ENCODE results near the gene GPR84. TPM values are rescaled to one million over a fixed set of nuclear protein-coding genes. Genes with fewer than 3 reads are reported as not detected.

Gene GPR84
- total and polyA plus RNA-seq, 4 experiments from 2014 or later: 0.36 TPM; not detected in 3

DNA sequence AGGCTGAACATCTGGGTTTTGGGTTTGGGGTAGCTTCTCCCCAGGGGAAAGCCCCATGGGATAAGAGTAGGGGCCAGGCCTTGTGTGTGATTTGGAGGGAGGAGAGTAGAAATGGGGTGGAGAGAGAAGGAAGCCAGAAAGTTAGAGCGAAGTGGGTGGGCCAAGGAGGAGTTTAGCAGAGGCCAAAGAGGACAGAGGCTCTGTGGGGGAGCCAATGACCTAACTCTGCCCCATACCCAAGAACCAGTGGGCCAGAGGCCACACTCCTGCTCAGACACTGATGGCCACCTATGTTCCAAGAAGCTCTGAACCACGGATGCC lies 10.9 kb upstream of the GPR84 start:
- no peak overlapping the region for H3K4me3 ChIP-seq (ENCODE audit: low read length in 2 of 2)

DNA sequence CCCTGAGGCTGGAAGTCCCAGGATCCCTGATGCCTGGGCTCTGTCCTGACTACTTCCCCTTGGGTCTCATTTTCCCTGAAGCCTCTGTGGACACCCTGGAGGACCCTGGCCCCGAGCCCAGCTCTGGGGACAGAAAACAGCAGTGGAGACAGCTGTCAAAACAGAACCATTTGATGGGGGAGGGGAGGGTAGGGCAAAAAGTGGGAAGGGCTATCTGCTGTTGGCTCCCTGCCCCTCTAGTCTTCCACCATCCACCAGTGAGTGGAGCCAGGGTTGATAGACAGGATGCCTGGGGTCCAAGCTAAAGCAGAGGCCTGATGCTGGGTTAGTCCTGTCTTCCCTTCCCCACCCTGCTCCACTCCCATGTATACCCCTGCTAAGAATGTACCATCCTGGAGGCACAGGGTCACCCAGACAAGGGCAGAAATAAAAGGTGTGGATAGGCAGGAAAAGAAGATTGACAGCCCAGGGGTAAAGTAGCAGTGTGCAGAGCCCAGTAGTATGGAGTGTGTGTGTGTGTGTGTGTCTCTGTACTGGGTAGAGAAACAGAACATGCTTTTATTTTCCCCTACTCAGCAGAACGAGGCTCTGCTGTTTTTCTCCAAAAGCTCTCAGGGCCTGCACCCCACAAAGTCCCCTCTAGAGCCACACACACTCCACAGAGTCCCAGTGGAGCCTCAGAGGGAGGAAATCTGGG lies 10.4 kb upstream of the GPR84 start:
- CTCF ChIA-PET (ENCODE audit: partially characterized antibody): interaction anchor here (1.1 to 1.9 kb wide), 4 partner anchors 38 to 124 kb away, joined by 3 to 6 read pairs (median 4); no protein-coding TSS in a partner anchor

More for the DNA sequence above, 10.9 kb upstream of the GPR84 start:
- H3K4me1 Mint-ChIP-seq: peaks cover 5 to 23% (median 10%) of the 10 kb centered on the region in 4 donors
- POLR2A ChIA-PET (ENCODE audit: partially characterized antibody): no interaction called here
- no peaks in the 10 kb centered on the region for H3K9me3 ChIP-seq (ENCODE audit: control insufficient read depth in 1 of 2, low read length in 2 of 2)
- no peaks in the 10 kb centered on the region for H3K27me3 ChIP-seq (ENCODE audit: insufficient read depth, low read length)
- no peaks in the 10 kb centered on the region for H3K27me3 Mint-ChIP-seq
- no peaks in the 10 kb centered on the region for H3K9me3 Mint-ChIP-seq
- H3K27ac ChIP-seq (ENCODE audit: low read depth, low read length): no peak overlapping the region
- intact Hi-C loops (cut with micrococcal nuclease): loop anchor here (5.0 kb wide), 1 partner anchor 368 kb away; the partner anchor contains the start of gene HOXC8
- H3K4me3 Mint-ChIP-seq: no peak overlapping the region
- CTCF ChIA-PET (ENCODE audit: partially characterized antibody): interaction anchor here (1.5 to 1.9 kb wide), 2 partner anchors 38 to 81 kb away, joined by 4 to 6 read pairs; no protein-coding TSS in a partner anchor
- no peak overlapping the region for H3K27ac Mint-ChIP-seq
- H3K36me3 ChIP-seq (ENCODE audit: insufficient read depth, low read length): no peaks in the 10 kb centered on the region
- peaks cover 10% of the 10 kb centered on the region for H3K4me1 ChIP-seq (ENCODE audit: insufficient read depth, low read length)
- H3K36me3 Mint-ChIP-seq: no peaks in the 10 kb centered on the region
- DNase-seq: no peak

DNA sequence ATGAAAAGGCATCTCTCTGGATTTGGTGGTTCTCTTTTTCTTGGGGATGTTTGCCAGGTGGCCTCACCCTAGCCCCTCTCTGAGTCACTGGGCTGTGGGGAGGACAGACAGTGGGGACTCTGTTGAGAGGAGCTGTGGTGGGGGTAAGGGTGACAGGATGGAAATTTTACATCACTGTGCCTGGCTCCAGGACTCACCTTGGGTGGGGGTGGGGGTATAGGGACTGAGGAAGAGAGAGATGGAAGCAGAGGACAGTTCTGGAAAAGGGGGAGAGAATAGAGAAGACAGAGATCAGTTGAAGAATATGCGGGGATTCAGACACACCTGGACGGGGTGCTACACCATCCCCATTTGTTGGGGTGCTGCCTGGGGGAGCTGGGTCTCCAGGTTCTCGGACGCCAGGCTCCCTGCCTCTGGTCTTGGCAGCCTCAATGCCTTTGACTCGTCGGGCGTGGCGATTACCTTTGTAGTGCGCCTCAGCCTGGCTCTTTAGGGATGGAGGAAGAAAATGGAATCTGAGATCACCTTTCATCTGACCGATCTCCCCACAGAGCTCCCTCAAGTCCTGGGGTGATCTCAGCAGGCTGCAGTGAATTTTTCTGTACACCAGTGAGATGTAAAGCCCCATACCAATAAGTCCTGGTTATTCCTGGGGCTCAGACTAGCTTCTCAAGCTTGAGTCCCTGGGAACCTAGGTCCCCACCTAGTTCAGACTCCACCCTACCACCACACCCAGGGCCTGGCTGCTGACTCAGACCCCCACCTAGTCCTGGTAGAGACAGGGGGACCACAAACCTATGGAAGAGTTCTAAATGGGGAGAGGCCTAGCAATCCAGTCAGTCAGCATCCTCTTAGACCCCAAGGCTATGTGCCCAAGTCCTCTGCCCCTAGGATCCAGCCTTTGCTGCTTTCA lies 9.6 kb upstream of the GPR84 start:
- H3K36me3 ChIP-seq (ENCODE audit: insufficient read depth, low read length): no peaks in the 10 kb centered on the region
- Mint-ChIP-seq H3K9me3 (no peaks in the 10 kb centered on the region), H3K4me1 (peaks cover 3 to 23% (median 10%) of the 10 kb centered on the region in 4 donors), H3K4me3 (no peak overlapping the region), H3K36me3 (no peaks in the 10 kb centered on the region), H3K27me3 (no peaks in the 10 kb centered on the region), H3K27ac (peak overlapping the region in 1 of 7 donors; percentile 22)
- ChIA-PET POLR2A (ENCODE audit: partially characterized antibody) (interaction anchor here (0.6 kb wide), 1 partner anchor 158 kb away, joined by 4 read pairs; no protein-coding TSS in a partner anchor), CTCF (ENCODE audit: partially characterized antibody) (interaction anchor here (0.8 to 1.9 kb wide), 7 partner anchors 26 to 160 kb away, joined by 3 to 6 read pairs (median 3); no protein-coding TSS in a partner anchor)
- no peaks in the 10 kb centered on the region for H3K9me3 ChIP-seq (ENCODE audit: control insufficient read depth in 1 of 2, low read length in 2 of 2)
- no peaks in the 10 kb centered on the region for H3K27me3 ChIP-seq (ENCODE audit: insufficient read depth, low read length)
- DNase-seq: peak in 1 of 5 donors; percentile 30
- peaks cover 12% of the 10 kb centered on the region for H3K4me1 ChIP-seq (ENCODE audit: insufficient read depth, low read length)
- intact Hi-C loops (cut with micrococcal nuclease): no loop called here
- H3K4me3 ChIP-seq (ENCODE audit: low read length in 2 of 2): no peak overlapping the region
- H3K27ac ChIP-seq (ENCODE audit: low read depth, low read length): no peak overlapping the region

More for the DNA sequence above, 10.4 kb upstream of the GPR84 start:
- POLR2A ChIA-PET (ENCODE audit: partially characterized antibody): no interaction called here
- H3K4me3 Mint-ChIP-seq: no peak overlapping the region
- no peaks in the 10 kb centered on the region for H3K9me3 Mint-ChIP-seq
- H3K27ac ChIP-seq (ENCODE audit: low read depth, low read length): no peak overlapping the region
- H3K4me1 Mint-ChIP-seq: peaks cover 4 to 21% (median 8%) of the 10 kb centered on the region in 4 donors
- no peaks in the 10 kb centered on the region for H3K27me3 Mint-ChIP-seq
- no peaks in the 10 kb centered on the region for H3K36me3 ChIP-seq (ENCODE audit: insufficient read depth, low read length)
- intact Hi-C loops (cut with micrococcal nuclease): loop anchor here (5.0 kb wide), 1 partner anchor 367 kb away; the partner anchor contains the start of gene HOXC8
- no peaks in the 10 kb centered on the region for H3K36me3 Mint-ChIP-seq
- no peak overlapping the region for H3K4me3 ChIP-seq (ENCODE audit: low read length in 2 of 2)
- DNase-seq: peak in 1 of 5 donors; percentile 19
- H3K27ac Mint-ChIP-seq: no peak overlapping the region
- H3K4me1 ChIP-seq (ENCODE audit: insufficient read depth, low read length): peaks cover 10% of the 10 kb centered on the region
- H3K27me3 ChIP-seq (ENCODE audit: insufficient read depth, low read length): no peaks in the 10 kb centered on the region
- no peaks in the 10 kb centered on the region for H3K9me3 ChIP-seq (ENCODE audit: control insufficient read depth in 1 of 2, low read length in 2 of 2)

DNA sequence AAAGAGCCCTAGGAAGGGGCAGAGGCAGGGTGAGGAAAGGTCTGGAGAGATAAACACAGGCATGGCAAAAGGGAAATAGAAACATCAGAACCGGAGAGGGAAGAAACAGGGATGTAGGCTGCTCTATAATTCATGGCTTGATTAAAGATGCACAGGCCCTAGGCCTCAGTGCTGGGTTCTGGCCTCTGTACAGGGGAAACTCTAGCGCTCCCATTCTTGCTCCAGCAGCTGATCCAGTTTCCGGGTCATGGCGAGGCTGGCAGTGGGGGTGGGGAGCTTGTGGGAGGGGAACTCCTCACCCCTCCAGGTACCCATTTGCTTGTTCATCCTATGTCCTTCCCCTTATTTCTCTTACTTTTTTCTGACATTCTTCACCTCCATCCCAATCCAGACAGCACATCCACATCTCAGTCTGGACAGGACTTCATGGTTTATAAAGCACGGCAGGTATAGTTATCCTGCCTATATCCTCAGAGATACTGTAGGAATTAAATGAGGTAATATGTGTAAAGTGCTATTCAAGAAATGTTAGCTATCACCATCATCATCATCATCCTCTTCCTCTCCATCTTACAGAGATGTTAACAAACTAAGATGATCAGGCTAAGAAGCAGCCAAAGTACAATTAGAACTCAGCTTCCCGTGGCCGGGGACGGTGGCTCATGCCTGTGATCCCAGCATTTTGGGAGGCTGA lies 8.0 kb upstream of the GPR84 start:
- DNase-seq: peak in 1 of 5 donors; percentile 37
- H3K27me3 ChIP-seq (ENCODE audit: insufficient read depth, low read length): no peaks in the 10 kb centered on the region
- POLR2A ChIA-PET (ENCODE audit: partially characterized antibody): no interaction called here
- Mint-ChIP-seq H3K27ac (peak overlapping the region in 5 of 7 donors; percentile 57 to 91 (median 74)), H3K36me3 (no peaks in the 10 kb centered on the region), H3K9me3 (no peaks in the 10 kb centered on the region), H3K4me1 (peaks cover 13 to 36% (median 20%) of the 10 kb centered on the region in 4 donors), H3K4me3 (peak overlapping the region in 2 of 8 donors; percentile 34 to 56), H3K27me3 (no peaks in the 10 kb centered on the region)
- CTCF ChIA-PET (ENCODE audit: partially characterized antibody): interaction anchor here (1.2 to 3.4 kb wide), 7 partner anchors 9 to 157 kb away, joined by 3 to 41 read pairs (median 9); no protein-coding TSS in a partner anchor
- H3K4me1 ChIP-seq (ENCODE audit: insufficient read depth, low read length): peaks cover 23% of the 10 kb centered on the region
- H3K27ac ChIP-seq (ENCODE audit: low read depth, low read length): no peak overlapping the region
- H3K36me3 ChIP-seq (ENCODE audit: insufficient read depth, low read length): no peaks in the 10 kb centered on the region
- H3K4me3 ChIP-seq (ENCODE audit: low read length in 2 of 2): no peak overlapping the region
- H3K9me3 ChIP-seq (ENCODE audit: control insufficient read depth in 1 of 2, low read length in 2 of 2): no peaks in the 10 kb centered on the region
- intact Hi-C loops (cut with micrococcal nuclease): no loop called here

DNA sequence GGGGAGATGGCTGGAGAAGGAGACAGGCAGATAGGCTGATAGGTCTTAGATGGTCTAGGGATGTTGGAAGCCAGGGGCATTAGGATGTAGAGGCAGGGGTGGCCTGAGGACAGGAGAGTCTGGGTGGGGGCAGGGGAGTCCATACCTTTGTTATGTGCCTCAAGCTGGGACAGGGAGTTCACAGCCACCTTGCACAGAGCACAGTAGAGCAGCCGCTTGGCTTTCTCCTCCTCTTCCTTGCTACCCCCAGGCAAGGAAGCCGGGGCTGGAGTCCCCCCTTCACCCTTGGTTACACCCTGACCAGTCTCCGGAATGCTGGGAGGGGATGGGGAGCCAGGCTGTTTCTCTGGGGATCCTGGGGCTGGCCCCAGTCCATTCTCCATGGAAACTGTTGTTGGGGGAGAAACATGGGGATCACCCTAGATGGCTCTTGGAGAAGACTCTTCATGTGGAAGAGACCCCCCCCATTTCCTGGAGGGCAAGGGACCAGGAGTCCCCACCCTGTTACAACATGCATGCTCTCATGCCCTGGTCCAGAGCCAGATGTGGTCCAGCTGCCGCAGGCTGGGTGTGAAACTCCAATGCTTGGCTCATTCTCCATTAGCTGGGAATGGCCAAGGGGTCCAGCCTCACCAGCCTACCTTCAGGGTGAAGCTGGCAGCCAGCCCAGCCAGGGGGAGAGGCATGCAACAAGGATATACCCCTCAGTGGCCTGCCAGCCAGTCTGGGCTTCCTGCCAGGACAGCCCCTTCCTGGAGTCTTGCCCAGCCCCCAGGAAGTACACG lies 7.2 kb upstream of the GPR84 start:
- POLR2A ChIA-PET (ENCODE audit: partially characterized antibody): interaction anchor here (1.2 to 1.4 kb wide), 3 partner anchors 8 to 155 kb away, joined by 3 to 6 read pairs (median 4); partner anchors contain the start of genes CBX5 and HNRNPA1
- H3K36me3 Mint-ChIP-seq: no peaks in the 10 kb centered on the region
- Histone ChIP-seq H3K27ac (ENCODE audit: low read depth, low read length) (no peak overlapping the region), H3K36me3 (ENCODE audit: insufficient read depth, low read length) (no peaks in the 10 kb centered on the region), H3K4me3 (ENCODE audit: low read length in 2 of 2) (no peak overlapping the region), H3K9me3 (ENCODE audit: control insufficient read depth in 1 of 2, low read length in 2 of 2) (no peaks in the 10 kb centered on the region), H3K4me1 (ENCODE audit: insufficient read depth, low read length) (peaks cover 23% of the 10 kb centered on the region), H3K27me3 (ENCODE audit: insufficient read depth, low read length) (no peaks in the 10 kb centered on the region)
- peak in 1 of 5 donors; percentile 21 for DNase-seq
- H3K4me3 Mint-ChIP-seq: peak overlapping the region in 2 of 8 donors; percentile 34 to 56
- no peaks in the 10 kb centered on the region for H3K9me3 Mint-ChIP-seq
- peak overlapping the region in 6 of 7 donors; percentile 2 to 91 (median 66) for H3K27ac Mint-ChIP-seq
- intact Hi-C loops (cut with micrococcal nuclease): no loop called here
- peaks cover 13 to 42% (median 21%) of the 10 kb centered on the region in 4 donors for H3K4me1 Mint-ChIP-seq
- peaks cover 0 to 3% of the 10 kb centered on the region in 2 donors for H3K27me3 Mint-ChIP-seq
- CTCF ChIA-PET (ENCODE audit: partially characterized antibody): interaction anchor here (0.8 to 3.4 kb wide), 14 partner anchors 9 to 157 kb away, joined by 3 to 41 read pairs (median 4); no protein-coding TSS in a partner anchor

DNA sequence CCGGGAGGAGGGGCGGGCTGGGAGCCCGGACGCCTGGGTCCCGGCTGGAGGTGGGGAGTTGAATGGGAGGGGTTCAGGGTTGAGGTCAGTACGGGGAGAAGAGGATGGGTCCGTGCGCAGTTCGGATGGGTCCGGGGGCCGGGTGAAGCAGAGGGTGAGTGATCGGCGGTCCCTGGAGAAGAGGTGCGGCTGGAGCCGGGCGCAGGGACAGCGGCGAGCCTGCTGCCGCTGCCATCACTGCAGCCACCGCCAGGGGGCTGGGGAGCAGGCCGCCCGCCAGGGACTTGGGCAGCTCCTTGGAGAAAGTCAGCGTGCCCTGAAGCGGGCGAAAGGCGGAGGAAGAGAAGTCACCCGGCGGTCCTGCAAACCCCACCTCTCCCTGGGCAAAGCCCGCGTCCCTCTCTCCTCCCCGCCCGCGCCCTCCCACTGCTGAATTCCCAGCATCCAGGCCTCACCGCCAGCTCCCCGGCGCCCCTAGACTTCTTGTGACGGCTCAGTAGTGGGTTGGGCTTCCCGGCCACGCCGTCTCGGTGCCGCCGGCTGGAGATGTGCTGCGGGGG lies 6.0 kb upstream of the GPR84 start:
- peaks cover 13 to 42% (median 21%) of the 10 kb centered on the region in 4 donors for H3K4me1 Mint-ChIP-seq
- intact Hi-C loops (cut with micrococcal nuclease): no loop called here
- DNase-seq: no peak
- Histone ChIP-seq H3K4me1 (ENCODE audit: insufficient read depth, low read length) (peaks cover 23% of the 10 kb centered on the region), H3K27ac (ENCODE audit: low read depth, low read length) (no peak overlapping the region), H3K36me3 (ENCODE audit: insufficient read depth, low read length) (no peaks in the 10 kb centered on the region), H3K9me3 (ENCODE audit: control insufficient read depth in 1 of 2, low read length in 2 of 2) (no peaks in the 10 kb centered on the region), H3K4me3 (ENCODE audit: low read length in 2 of 2) (no peak overlapping the region), H3K27me3 (ENCODE audit: insufficient read depth, low read length) (no peaks in the 10 kb centered on the region)
- POLR2A ChIA-PET (ENCODE audit: partially characterized antibody): interaction anchor here (1.4 kb wide), 2 partner anchors 9 to 90 kb away, joined by 4 to 6 read pairs; partner anchors contain the start of genes CBX5 and HNRNPA1
- H3K36me3 Mint-ChIP-seq: no peaks in the 10 kb centered on the region
- no peak overlapping the region for H3K27ac Mint-ChIP-seq
- H3K9me3 Mint-ChIP-seq: no peaks in the 10 kb centered on the region
- peaks cover 0 to 3% of the 10 kb centered on the region in 2 donors for H3K27me3 Mint-ChIP-seq
- peak overlapping the region in 2 of 8 donors; percentile 20 to 68 for H3K4me3 Mint-ChIP-seq
- CTCF ChIA-PET (ENCODE audit: partially characterized antibody): interaction anchor here (0.8 to 3.4 kb wide), 15 partner anchors 11 to 157 kb away, joined by 3 to 41 read pairs (median 4); partner anchors contain the start of gene COPZ1
